Large intestine (tissue), 3 donors: Measurements from ENCODE around the gene BLOC1S1. TPM values are rescaled to one million over a fixed set of nuclear protein-coding genes. Genes with fewer than 3 reads are reported as not detected.

ENCODE experiments used
- DNase-seq, 2 donors: peaks; one replicate each; pipeline versions ENCODE4 v3.0.0 to v3.0.0-alpha.2; 2013
- H3K27ac ChIP-seq: one replicate; pipeline ENCODE4 v1.5.1; 2013; ENCODE audit warnings: low read length
- H3K27me3 ChIP-seq: 2 replicates; pipeline ENCODE4 v1.6.1; 2013; ENCODE audit warnings: low read length; ENCODE audit not compliant: control insufficient read depth, insufficient read depth
- H3K36me3 ChIP-seq: 2 replicates; pipeline ENCODE4 v1.6.1; 2013; ENCODE audit warnings: low read length; ENCODE audit not compliant: control insufficient read depth, insufficient read depth
- H3K4me1 ChIP-seq: one replicate; pipeline ENCODE4 v1.6.1; 2013; ENCODE audit warnings: low read length; ENCODE audit not compliant: control insufficient read depth, insufficient read depth
- H3K4me3 ChIP-seq: one replicate; pipeline ENCODE4 v1.5.1; 2013; ENCODE audit warnings: low read length
- H3K9me3 ChIP-seq: one replicate; pipeline ENCODE4 v1.6.1; 2013; ENCODE audit warnings: mild to moderate bottlenecking, low read depth, low read length, moderate library complexity; ENCODE audit not compliant: control insufficient read depth
- WGBS: methylation state at CpG from one replicate; pipeline ENCODE4 v1.1.5; 2013; ENCODE audit warnings: low lambda C conversion rate; ENCODE audit not compliant: insufficient coverage; 5-methylcytosine and 5-hydroxymethylcytosine counted together
- polyA plus RNA-seq: library from polyadenylated mRNA; unstranded; fragments of 120-200 nt; gene quantifications from one replicate; pipeline ENCODE4 v1.2.1, GENCODE V29; 2013

The BLOC1S1 gene
- polyA plus RNA-seq, 1 donor = 144 TPM

DNA sequence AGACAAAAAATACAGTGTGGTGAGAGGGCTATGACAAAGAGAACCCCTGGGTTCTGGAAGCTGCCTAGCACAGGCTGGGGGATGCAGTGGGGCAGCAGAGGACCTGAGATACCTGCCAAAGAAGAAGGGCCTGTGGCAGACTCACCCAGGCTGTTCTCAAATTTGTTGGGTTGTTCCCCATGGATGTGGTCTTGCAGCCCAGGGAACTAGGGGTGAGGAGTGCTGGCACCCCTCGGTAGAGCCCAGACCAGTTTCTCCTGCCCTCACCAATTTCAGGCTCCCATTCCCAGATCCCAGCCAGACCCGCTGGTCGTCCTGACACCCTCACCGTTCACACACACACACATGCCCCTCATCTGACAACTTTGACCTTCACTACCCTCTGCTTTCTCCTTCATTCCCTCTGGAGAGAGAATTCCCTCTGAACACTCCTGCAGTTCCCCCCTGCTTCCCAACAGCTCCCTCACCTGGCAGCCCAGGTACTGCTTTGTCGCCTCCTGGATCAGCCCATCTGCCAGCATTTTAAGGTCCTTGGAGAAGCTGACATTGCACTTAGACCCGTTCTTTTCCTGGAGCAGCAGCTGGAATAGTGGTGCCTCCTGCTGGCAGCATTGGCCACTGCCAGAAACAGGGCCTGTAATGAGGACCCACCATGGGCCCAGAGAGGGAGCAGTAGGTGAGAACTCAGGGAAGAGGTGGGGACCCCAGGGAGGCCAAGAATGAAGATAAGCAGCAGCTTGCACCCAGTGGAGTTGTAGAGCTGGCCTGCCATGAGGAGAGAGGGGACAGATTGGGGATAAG is 21.1 kb downstream of the BLOC1S1 start:
- Histone ChIP-seq H3K9me3 (no peaks in the 10 kb centered on the region), H3K4me1 (peaks cover 20% of the 10 kb centered on the region), H3K4me3 (no peak overlapping the region), H3K36me3 (no peaks in the 10 kb centered on the region), H3K27ac (peak overlapping the region; percentile 75), H3K27me3 (no peaks in the 10 kb centered on the region)
- peak; percentile 89 to 92 for DNase-seq
- no CpG with 5 or more reads among the region's 6 CpGs for WGBS

DNA sequence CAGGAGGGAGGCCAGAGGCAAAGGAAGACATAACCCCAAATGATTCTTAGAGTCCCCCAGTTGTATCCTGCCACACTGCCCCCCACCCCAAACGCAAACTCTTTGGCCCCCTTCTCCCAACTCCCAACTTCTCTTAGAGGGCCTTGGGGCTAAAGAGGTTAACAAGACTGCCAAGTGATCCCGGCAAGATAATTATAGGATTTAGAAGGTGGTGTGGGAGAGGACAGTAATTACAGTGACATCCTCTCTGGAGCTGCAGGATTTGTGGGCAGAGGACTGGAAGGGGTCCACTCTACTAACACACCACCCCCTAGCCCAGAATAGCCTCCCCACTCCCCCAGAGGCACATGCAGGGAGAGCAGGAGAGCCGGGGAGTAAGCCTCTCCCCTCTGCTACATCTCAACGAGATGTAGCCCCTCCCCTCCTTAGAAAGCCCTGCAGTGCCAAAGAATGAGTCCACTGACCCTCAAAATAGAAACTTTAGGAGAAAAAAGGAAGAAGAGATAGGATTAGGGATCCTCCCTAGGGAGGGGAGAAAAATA is 21.8 kb downstream of the BLOC1S1 start:
- no peak for DNase-seq
- H3K9me3 ChIP-seq = no peaks in the 10 kb centered on the region
- peak overlapping the region; percentile 75 for H3K27ac ChIP-seq
- no peaks in the 10 kb centered on the region for H3K27me3 ChIP-seq
- H3K4me1 ChIP-seq = peaks cover 25% of the 10 kb centered on the region
- WGBS = no CpG with 5 or more reads among the region's 4 CpGs
- H3K4me3 ChIP-seq = peak overlapping the region; percentile 57
- H3K36me3 ChIP-seq = no peaks in the 10 kb centered on the region

DNA sequence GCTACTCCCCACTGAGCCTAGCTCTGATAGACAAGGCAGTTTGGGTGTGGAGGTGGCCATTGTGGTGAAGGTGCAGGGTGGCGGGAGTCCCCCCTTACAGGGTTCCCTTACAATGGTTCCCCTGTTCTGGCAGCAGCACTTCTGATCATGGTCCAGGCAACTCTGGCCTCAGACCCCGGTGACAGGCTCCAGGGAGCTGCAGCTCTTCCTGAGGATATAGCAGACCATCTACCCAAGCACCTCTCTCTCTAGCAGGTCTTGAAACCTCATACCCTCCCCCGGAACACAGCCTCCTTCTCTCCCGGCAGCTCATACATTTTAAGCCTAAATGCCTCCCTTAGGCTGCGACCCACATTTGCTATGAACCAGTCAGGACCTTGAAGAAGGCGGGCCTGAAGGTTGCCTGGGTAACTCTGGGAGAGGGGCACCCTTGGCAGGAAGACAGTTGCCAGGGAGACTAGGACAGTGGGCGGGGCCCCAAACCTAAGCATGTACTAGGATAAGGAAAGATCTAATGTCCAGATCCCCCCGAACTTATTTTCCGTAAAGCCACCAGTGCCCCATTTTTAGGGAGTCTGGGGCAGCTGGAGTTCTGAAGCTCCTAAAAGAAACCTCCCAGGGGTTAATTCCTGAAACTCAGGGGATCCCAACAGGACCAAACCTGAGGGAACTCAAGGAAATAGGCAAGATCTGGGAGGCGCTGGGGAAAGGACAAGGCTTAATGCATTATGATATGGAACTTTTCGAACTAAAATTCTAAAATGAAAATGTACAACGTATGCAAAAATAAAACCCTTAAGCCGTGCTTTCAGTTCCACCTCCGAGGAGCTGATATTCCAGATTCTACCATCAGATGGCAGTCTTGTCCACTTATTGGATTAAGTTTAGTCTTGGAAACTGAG is 22.5 kb downstream of the BLOC1S1 start:
- 0% methylated on average over 3 of the region's 14 CpGs for WGBS
- no peaks in the 10 kb centered on the region for H3K36me3 ChIP-seq
- peak overlapping the region; percentile 57 for H3K4me3 ChIP-seq
- peaks cover under 1% of the 10 kb centered on the region for H3K9me3 ChIP-seq
- peak; percentile 81 to 93 for DNase-seq
- H3K4me1 ChIP-seq = peaks cover 26% of the 10 kb centered on the region
- H3K27ac ChIP-seq = peak overlapping the region; percentile 75
- no peaks in the 10 kb centered on the region for H3K27me3 ChIP-seq

DNA sequence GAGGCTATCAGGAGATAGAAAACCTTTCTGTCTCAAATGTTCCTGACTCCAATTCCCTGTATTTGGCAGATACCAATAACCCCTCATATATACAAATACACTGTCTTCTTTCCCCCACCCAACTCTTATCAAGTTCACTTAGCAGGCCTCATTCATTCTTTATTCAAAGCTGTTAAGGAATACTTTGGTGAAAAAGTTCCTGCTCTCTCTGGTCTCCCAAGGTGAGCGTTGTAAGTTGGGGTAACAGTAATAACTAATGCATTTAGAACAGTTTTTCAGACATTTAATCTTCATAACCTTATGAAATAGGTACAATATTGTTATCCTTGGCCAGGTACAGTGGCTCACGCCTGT is 23.2 kb downstream of the BLOC1S1 start:
- Histone ChIP-seq H3K27ac (no peak overlapping the region), H3K27me3 (no peaks in the 10 kb centered on the region), H3K4me1 (peaks cover 28% of the 10 kb centered on the region), H3K36me3 (no peaks in the 10 kb centered on the region), H3K9me3 (peaks cover 3% of the 10 kb centered on the region), H3K4me3 (peak overlapping the region; percentile 57)
- WGBS = 100% methylated on average over 1 of the region's 2 CpGs
- DNase-seq = no peak

DNA sequence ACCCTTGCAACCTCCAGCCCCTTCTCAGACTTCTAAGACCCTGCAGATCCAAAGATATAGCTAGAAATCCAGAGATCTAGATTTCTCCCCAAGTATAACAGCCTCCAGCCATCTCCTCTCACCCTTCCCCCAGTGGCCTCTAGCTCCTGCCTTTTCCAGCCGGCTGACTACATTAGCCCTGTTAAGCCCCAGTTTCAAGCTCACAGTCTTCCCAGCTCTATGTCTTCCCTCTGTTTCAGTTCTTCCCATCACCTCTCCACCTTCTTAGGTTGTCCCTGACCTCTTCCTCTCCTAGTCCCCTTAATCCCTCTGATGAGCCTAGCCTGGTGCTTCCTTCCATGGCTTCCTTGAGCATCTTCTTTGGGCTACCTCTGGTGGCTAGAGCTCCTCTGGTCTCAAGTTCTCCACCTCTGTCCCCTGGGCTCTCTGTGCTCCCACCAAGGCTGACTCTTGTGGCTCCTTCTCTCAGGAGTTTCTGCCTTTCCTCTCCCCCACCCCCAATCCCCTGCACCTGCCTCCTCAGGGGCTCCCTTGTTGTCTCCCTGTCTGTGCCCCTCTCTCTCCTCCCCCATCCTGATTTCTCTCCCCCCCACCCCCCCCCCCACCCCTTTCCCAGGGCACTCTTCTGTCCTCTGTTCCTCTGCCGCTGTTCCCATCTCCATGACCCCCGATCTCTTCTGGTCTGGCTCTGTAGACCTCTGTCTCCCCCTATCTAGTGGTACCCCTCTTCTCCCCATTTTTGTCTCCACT is 26.3 kb downstream of the BLOC1S1 start:
- Histone ChIP-seq H3K27me3 (no peaks in the 10 kb centered on the region), H3K4me1 (peaks cover 30% of the 10 kb centered on the region), H3K27ac (peak overlapping the region; percentile 17), H3K4me3 (peak overlapping the region; percentile 25), H3K36me3 (no peaks in the 10 kb centered on the region), H3K9me3 (peaks cover 3% of the 10 kb centered on the region)
- no peak for DNase-seq
- WGBS = 33% methylated on average over 1 of the region's 3 CpGs

DNA sequence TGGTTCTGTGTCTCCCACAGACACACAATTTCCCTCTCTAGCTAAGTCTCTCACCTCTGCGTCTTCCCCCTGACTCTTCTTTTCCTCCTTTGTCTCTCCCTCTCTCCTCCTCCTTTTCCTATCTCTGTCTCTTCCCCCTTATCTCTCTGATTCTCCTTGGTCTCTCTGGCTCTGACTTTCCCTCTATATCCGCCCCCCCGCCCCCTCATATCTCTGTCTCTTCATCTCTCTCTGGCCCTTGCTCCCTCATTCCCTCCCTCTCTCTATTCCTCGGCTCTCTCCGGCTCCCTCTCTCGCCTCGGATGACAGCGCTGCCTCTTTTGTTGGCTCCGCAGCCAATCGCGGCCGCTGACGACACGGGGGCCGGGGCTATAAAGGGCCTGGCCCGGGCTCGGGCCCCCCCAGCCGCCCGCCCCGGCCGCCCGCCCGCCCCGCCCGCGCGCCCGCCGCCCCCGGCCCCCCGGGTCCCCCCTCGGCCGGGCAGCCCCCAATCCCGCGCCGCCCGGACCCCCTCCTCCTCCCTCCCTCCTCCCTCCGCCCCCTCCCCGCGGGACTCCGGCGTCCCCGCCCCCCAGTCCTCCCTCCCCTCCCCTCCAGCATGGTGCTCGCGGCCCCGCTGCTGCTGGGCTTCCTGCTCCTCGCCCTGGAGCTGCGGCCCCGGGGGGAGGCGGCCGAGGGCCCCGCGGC is 27.0 kb downstream of the BLOC1S1 start, which contains the start of gene GDF11:
GDF11 (plus strand) TSS at position 404 of the 687 bp plus-strand sequence; CDS start at position 599, 195 bp downstream.
- Histone ChIP-seq H3K9me3 (peaks cover 3% of the 10 kb centered on the region), H3K27ac (peak within 1 kb of the TSS; percentile 17)
- WGBS = 0% methylated on average over 3 of the region's 53 CpGs

DNA sequence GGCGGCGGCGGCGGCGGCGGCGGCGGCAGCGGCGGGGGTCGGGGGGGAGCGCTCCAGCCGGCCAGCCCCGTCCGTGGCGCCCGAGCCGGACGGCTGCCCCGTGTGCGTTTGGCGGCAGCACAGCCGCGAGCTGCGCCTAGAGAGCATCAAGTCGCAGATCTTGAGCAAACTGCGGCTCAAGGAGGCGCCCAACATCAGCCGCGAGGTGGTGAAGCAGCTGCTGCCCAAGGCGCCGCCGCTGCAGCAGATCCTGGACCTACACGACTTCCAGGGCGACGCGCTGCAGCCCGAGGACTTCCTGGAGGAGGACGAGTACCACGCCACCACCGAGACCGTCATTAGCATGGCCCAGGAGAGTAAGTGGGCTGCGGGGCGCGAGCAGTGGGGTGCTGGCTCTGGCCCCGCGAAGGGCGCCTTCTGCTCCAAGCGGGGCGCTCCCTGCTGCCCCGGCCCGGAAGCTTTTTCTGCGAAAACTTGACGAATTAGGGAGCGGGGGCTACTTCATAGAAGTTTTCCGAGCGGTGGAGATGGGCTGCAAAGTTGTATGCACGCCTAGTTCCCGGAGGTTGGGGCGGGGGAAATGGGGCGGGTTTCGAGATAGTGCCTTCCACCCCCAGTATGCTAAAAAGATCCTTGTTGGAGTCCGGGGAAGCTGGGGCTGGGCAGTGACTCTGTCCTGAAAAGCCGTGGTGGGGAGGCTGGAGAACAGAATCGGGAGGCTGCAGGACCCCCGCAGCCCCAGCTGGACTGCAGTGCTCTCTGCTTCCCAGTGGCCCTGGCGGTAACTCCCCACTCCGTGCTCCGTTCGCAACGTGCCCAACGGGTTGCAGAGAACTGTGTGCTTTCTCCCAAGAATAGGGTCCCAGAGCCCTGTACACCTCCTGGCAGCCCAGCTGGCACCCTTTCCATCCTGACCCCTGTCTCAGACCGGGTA is 27.8 kb downstream of the BLOC1S1 start:
- no CpG with 5 or more reads among the region's 73 CpGs for WGBS
- Histone ChIP-seq H3K4me3 (peak overlapping the region; percentile 61), H3K36me3 (peaks cover 2% of the 10 kb centered on the region), H3K27me3 (no peaks in the 10 kb centered on the region), H3K27ac (no peak overlapping the region), H3K4me1 (peaks cover 19% of the 10 kb centered on the region), H3K9me3 (peaks cover 3% of the 10 kb centered on the region)
- DNase-seq = peak in 1 of 2 donors; percentile 70

More for the DNA sequence above, 27.0 kb downstream of the BLOC1S1 start, which contains the start of gene GDF11:
- H3K27me3 ChIP-seq = no peaks in the 10 kb centered on the region
- peak within 1 kb of the TSS; percentile 61 for H3K4me3 ChIP-seq
- peak; percentile 69 to 77 for DNase-seq
- peaks cover 23% of the 10 kb centered on the region for H3K4me1 ChIP-seq
- H3K36me3 ChIP-seq = no peaks in the 10 kb centered on the region

DNA sequence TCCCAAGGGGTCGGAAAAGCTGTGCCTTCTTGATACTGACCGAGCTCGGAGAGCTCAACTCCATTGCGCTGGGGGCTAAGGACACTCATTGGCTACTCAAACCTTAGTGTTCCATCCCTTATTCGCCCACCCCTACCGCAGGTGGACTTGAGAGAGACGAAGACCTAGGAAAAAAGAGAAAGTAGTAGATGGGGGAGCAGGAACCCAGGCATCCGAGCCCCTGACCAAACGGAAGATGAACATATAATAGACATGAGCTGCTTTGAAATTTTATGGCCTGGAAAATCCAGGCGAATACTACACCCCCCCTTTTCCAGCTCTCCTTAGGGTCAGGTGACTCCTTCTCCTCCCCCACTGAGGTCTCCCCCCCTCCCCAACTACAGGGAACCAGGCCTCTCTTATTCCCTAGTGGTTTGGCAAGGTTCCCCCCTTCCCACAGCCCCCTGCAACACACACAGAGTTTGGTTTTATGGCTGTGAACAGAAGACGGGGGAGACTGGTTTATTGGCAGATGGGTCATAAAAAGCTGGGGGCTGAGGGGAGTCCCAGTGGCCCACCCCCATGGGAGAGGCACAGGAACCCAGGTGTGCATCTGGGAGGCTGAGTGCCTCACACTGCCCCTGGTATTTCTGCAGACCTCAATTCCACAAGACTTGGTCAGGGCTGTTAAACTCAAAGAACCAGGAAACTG is 28.6 kb downstream of the BLOC1S1 start:
- Histone ChIP-seq H3K36me3 (peaks cover 4% of the 10 kb centered on the region), H3K4me3 (peak overlapping the region; percentile 61), H3K4me1 (peaks cover 19% of the 10 kb centered on the region), H3K9me3 (peaks cover 3% of the 10 kb centered on the region), H3K27me3 (no peaks in the 10 kb centered on the region), H3K27ac (no peak overlapping the region)
- WGBS = no CpG with 5 or more reads among the region's 11 CpGs
- peak in 1 of 2 donors; percentile 28 for DNase-seq
